ENCODE data around the gene ETFA.

ETFA gene

DNA sequence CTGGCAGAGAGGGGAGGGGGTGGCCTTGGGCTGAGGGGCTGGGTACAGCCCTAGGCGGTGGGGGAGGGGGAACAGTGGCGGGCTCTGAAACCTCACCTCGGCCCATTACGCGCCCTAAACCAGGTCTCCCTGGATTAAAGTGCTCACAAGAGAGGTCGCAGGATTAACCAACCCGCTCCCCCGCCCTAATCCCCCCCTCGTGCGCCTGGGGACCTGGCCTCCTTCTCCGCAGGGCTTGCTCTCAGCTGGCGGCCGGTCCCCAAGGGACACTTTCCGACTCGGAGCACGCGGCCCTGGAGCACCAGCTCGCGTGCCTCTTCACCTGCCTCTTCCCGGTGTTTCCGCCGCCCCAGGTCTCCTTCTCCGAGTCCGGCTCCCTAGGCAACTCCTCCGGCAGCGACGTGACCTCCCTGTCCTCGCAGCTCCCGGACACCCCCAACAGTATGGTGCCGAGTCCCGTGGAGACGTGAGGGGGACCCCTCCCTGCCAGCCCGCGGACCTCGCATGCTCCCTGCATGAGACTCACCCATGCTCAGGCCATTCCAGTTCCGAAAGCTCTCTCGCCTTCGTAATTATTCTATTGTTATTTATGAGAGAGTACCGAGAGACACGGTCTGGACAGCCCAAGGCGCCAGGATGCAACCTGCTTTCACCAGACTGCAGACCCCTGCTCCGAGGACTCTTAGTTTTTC lies 30.2 kb upstream of the ETFA start:
- DNase-seq = no peak
- in situ Hi-C loops (cut with HindIII; ENCODE audit: low pct_ligation_motif_present, low pct_unique_long_range_greater_than_20kb, low sequenced_read_pairs) = no loop called here

DNA sequence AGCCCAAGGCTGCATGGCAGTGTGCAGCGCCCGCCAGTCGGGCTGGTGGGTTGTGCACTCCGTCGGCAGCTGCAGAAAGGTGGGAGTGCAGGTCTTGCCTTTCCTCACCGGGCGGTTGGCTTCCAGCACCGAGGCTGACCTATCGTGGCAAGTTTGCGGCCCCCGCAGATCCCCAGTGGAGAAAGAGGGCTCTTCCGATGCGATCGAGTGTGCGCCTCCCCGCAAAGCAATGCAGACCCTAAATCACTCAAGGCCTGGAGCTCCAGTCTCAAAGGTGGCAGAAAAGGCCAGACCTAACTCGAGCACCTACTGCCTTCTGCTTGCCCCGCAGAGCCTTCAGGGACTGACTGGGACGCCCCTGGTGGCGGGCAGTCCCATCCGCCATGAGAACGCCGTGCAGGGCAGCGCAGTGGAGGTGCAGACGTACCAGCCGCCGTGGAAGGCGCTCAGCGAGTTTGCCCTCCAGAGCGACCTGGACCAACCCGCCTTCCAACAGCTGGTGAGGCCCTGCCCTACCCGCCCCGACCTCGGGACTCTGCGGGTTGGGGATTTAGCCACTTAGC lies 29.6 kb upstream of the ETFA start:
- in situ Hi-C loops (cut with HindIII; ENCODE audit: low pct_ligation_motif_present, low pct_unique_long_range_greater_than_20kb, low sequenced_read_pairs) = no loop called here
- peak; percentile 56 for DNase-seq

DNA sequence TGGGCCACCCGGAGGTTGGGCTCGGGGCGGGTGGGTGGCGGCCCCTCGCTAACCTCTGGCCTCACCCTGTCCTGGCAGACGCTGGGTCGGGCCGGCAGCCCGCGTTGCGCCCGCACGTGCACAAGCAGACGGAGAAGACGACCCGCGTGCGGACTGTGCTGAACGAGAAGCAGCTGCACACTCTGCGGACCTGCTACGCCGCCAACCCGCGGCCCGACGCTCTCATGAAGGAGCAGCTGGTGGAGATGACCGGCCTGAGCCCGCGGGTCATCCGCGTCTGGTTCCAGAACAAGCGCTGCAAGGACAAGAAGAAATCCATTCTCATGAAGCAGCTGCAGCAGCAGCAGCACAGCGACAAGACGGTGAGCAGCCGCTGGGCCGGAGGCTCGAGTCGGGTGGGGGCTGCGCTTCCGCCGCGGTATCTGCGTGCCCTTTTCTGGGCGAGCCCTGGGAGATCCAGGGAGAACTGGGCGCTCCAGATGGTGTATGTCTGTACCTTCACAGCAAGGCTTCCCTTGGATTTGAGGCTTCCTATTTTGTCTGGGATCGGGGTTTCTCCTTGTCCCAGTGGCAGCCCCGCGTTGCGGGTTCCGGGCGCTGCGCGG lies 29.0 kb upstream of the ETFA start:
- DNase-seq = peak; percentile 31
- in situ Hi-C loops (cut with HindIII; ENCODE audit: low pct_ligation_motif_present, low pct_unique_long_range_greater_than_20kb, low sequenced_read_pairs) = no loop called here

DNA sequence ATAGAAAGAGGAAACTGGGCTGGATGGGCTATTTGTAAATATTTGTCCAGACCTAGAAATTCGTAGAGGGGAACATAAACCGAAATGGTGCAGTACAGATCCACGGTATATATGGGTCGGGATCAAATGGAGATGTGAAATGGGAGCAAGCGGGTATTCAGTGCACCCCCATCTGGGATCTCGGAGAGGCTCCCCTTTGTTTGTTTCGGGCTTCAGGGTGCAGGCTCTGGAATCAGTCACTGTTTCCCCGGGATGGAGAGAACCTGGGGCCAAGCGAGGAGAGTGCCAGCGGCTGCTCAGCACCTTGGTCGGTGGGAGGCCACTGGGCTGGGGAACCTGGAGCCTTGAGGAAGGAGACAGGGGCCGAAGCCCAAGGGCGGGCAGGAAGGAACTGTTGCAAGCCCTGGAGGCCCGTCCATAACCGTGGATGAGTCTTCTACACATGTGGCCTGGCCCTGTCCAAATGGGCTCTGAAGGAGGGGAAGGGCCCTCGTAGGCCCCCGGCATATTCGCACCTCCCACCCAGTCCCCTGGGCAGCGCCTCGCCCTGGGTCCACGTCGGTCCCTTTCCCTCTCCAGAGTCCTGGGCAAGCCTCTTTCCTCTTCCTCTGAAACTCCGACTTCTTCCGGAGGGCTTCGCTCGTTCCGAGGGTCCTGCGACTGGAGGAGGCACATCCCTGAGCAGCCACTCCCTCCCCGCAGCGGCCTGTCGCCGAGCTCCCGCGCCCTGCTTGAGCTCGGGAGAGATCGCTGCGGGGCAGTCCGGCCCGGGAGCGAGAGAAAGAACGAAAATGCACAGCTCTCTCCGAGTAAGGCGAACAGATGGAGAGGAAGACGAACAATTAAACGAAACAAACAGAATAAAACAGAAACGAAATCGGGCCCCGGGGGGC lies 28.3 kb upstream of the ETFA start:
- DNase-seq = peak; percentile 29
- in situ Hi-C loops (cut with HindIII; ENCODE audit: low pct_ligation_motif_present, low pct_unique_long_range_greater_than_20kb, low sequenced_read_pairs) = no loop called here

DNA sequence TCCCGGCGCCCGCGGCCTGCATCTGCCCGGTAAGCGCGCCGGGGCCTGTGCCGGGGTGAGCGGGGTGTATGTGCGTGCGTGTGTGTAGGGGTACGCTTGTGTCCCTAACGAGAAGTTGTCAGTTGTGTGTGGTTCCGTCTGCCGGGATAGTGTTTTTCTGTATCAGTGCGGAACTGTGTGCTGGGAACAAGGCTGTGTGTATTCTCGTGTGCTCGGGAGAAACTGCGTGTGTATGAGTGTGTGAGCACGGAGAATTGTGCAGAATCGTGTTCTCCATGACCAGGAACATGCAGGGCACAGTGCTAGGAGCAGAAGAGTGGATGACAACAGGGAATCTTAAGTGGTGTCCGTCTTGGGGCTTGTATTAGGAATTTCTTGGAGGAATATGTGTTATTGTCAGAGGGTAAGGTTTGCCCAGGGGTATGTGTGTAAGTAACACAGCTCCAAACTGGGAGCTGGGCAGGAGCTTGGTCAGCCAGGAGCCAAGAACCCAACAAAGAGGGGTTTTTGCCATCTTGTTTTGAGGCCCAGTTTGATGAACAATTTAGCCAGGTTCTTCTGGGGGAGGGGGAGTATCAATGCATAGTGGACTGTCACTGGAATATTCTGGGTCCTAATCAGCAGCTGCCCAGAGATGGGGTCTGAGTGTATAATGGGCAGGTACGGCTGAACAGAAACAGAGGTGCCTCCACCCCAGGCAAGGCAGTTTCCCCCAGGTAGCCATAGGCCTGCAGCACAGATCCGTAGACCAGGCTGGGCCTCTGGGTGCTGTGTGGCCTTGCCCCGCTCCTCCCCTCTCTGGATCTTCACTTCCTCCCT lies 27.4 kb upstream of the ETFA start:
- in situ Hi-C loops (cut with HindIII; ENCODE audit: low pct_ligation_motif_present, low pct_unique_long_range_greater_than_20kb, low sequenced_read_pairs) = no loop called here
- DNase-seq = no peak

DNA sequence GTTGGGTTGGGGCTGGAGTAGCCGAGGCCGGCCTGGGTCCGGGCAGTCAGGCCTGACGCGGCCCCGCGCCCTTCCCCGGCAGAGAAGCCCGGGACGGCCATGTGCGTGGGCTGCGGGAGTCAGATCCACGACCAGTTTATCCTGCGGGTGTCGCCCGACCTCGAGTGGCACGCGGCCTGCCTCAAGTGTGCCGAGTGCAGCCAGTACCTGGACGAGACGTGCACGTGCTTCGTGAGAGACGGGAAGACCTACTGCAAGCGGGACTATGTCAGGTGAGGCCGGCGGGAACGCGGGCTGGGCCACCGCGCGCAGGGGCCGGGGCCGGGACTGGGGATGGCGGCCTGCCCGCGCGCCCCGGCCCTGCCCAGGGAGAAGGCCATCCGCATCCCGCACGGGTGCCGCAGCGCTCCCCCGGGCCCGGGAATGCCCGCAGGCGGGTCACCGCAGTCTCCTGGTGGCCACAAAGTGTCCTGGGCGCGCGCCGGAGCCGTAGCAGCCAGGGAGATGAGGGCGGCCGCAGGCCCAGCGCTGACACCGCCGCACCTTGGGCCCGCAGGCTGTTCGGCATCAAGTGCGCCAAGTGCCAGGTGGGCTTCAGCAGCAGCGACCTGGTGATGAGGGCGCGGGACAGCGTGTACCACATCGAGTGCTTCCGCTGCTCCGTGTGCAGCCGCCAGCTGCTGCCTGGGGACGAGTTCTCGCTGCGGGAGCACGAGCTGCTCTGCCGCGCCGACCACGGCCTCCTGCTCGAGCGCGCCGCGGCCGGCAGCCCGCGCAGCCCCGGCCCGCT lies 26.6 kb upstream of the ETFA start:
- DNase-seq = no peak

DNA sequence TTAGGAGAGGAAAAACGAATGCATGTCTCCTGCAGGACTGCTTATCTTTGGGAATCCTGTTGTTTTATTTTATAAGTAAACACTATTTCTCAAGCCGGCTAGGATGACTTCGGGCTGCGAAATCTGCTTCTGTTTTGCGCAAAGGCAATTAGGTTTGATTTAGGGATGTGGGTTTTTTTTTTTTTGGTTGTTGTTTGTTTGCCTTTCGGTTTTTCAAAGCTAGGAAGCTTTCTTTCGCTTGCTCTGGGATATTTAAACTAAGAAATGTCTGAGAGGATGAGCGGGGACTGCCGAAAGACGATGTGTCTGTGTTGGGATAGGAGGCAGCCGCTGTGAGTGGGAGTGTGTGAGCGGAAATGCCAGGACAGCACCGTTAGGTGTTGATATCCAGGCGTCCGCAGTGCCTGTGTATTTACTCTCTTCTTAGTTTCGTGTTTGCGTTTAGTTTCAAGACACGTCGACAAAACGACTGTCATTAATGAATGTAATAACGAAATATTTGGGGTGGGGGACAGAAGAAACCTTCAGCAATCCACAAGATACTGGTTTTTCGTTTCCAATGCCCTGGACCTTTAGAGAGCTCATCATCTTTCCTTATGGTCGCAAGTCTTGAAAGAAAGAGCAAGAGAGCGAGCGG lies 25.9 kb upstream of the ETFA start:
- peak; percentile 47 for DNase-seq
- in situ Hi-C loops (cut with HindIII; ENCODE audit: low pct_ligation_motif_present, low pct_unique_long_range_greater_than_20kb, low sequenced_read_pairs) = no loop called here

More for the DNA sequence above, 26.6 kb upstream of the ETFA start:
- in situ Hi-C loops (cut with HindIII; ENCODE audit: low pct_ligation_motif_present, low pct_unique_long_range_greater_than_20kb, low sequenced_read_pairs) = no loop called here

DNA sequence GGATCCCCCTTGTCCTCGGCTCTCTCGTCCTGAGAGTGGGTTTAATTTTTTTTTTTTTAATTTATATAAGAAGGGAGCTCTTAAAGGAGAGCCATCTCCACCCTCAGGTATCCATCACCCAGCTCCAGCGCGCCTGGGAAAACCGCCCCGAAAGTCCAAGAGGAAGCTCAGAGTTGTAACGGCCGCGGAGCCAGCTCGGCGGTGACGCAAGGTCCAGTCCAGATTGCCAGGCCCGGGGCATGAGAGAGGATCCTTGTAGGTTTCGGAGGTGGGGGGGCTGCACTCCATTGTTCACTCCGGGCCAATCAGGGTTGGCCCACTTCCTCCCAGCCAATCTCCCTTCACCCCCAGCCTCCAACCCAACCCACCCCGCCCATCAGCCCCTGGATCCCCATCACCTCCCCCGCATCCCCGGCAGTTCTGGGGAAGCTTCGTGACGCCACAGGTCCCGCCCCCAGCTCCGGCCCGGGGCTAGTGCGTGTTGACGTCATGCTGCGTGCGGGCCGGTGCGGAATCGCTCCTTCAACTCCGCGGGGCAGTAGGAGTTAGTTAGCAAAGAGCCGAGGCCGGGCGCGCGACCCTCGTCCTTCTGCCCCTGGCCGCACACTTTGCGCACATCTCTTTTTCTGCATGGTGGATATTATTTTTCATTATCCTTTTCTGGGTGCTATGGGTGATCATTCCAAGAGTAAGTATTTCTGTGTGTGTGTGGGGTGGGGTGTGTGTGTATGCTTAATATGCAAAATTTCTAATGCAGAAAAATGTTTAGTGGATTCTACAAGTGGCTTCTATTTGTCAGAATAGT lies 25.2 kb upstream of the ETFA start, which contains the start of gene ISL2:
TSS of gene ISL2 (plus strand) at position 520 of the 805 bp plus-strand sequence. CDS start at position 631, 111 bp downstream.
- in situ Hi-C loops (cut with HindIII; ENCODE audit: low pct_ligation_motif_present, low pct_unique_long_range_greater_than_20kb, low sequenced_read_pairs) = no loop called here
- peak; percentile 93 for DNase-seq

DNA sequence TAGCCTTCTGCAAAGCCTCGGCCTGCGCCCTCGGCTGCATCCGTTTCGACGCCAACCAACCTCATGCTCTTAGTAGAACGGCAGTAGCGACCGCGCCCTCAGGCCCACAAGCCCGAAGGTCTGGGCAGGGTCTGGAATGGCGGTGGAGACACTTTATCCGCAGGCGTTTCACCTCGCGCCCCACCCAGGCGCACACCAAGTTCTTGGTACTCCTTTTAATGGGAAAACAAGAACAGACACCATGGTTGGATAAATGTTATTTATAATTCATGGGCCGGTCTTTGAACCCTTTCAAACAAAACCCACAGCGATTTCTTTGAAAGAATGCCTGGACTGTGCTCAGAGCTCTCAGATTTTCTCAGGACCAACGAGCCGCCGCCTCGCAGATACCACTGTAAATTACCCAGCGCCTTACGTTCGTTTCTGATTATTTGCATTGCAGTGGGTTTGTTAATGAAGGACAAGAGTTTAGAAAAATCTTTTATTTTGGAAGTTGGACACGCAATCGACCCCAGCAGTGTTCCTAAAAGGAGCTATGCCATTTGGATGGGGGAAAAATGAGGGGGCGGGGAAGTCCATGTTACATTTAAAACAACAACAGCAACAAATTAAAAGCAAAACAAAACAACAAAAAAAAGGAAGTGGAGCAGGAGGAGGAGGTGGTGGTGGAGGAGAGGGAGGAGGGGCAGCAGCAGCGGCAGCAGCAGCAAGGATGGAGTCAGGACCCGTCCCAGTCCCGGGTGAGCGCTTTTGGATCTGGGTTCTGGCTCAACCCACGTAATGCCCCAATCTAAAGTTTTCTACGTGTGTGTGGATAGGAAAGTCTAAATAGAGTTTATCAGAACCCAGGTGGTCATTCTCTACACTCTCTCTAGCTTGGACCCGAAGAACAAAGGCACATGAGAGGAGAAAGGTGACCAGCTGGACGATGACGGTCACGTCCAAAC lies 24.3 kb upstream of the ETFA start:
- peak; percentile 30 for DNase-seq
- in situ Hi-C loops (cut with HindIII; ENCODE audit: low pct_ligation_motif_present, low pct_unique_long_range_greater_than_20kb, low sequenced_read_pairs) = no loop called here

DNA sequence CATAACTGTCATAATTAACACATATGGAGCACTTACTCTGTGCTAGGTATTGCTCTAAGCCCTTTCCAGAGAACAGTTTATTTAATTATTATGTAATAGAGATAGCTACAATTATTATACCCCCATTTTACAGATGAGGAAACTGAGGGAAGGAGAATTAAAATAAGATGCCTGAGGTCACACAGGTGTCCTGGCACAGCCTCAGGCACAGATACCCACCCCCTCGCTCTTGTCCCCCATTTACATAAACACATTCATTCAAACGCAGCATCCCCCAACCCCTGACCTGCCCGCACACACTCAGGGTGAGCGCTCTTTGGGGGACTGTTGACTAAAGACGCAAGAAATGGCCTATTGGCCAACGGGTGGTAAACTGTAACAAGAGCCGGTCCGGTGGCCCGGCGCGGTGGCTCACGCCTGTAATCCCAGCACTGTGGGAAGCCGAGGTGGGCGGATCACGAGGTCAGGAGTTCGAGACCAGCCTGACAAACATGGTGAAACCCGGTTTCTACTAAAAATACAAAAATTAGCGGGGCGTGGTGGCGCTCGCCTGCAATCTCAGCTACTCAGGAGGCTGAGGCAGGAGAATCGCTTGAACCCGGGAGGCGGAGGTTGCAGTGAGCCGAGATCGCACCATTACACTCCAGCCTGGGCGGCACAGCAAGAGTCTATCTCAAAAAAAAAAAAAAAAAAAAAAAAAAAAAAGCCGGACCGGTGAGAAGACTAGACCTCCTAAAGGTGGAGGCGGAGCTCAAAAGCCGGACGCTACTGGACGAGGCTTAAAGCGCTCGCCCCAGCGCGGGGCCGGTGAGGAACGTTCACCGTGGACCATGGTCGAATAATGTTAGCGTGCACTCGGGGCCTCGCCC lies 23.4 kb upstream of the ETFA start:
- DNase-seq = no peak
- in situ Hi-C loops (cut with HindIII; ENCODE audit: low pct_ligation_motif_present, low pct_unique_long_range_greater_than_20kb, low sequenced_read_pairs) = no loop called here

DNA sequence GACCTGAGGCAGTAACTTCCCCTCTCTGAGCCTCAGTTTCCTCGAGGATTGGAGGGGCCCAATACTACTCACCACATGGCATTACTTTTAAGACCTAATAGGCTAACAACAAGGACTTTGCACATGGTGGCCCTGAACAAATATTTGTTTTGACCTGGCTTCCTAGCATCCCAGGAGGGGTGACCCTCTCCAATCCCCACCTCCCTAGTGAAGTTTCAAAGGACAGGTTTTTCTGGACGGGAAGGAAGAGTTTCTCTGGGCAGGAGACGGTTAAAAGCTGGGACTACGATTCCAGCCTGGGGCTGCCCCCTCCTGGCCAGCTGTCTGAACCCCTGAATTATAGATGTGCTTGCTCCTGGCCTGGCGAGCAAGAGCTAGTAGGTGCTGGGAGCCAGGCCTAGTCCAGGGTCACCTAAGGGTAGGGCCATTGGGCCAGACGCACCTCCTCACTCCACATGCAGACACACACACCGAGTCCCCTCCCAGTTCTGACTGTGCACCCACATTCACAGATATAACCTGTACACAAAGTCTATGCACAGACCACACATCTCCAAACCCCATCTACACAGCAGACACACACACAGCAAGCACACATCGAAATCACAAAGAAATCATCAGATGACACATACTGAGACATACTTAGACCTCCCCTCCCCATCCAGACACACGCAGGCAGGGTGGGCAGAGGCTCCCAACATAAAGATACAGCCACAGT lies 22.6 kb upstream of the ETFA start:
- peak; percentile 32 for DNase-seq
- in situ Hi-C loops (cut with HindIII; ENCODE audit: low pct_ligation_motif_present, low pct_unique_long_range_greater_than_20kb, low sequenced_read_pairs) = no loop called here

DNA sequence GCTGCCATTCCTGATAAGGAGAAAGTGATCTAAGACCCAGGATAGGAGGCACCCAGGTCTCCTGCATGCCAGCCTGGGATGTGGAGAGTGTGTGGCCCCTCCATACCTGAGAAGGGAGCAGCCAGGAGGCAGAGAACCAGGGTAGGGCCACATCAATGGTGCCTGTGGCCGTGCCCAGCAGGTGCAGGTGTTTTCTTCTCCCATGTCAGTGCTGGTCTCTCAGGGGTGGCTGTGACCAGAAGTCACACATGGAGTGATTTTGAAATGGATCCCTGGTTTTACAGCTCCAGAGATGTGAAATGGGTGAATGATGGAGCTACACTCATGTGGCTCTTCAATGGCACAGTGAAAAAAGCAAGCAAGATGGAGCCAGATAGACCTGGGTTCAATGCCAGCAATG lies 22.0 kb upstream of the ETFA start:
- no peak for DNase-seq
- in situ Hi-C loops (cut with HindIII; ENCODE audit: low pct_ligation_motif_present, low pct_unique_long_range_greater_than_20kb, low sequenced_read_pairs) = no loop called here

DNA sequence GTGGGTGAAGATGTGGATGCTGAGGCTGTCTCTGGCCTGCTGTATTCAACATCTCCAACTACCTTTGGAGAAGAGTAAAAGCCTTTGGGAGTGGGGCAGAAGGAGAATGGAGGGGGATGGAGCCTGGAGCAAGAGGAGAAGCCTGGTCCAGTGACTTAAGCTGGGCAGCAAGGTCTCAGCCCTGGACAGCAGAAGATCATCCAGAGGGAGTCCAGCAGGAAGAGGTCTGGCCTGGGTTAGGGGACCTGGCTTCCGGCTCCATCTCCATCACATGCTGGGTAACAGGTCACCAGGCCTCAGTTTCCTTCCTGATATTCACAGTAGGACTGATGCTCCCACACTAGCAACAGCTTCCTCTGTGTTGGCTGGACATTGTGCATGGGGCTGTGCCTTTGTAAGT lies 21.5 kb upstream of the ETFA start:
- in situ Hi-C loops (cut with HindIII; ENCODE audit: low pct_ligation_motif_present, low pct_unique_long_range_greater_than_20kb, low sequenced_read_pairs) = no loop called here
- no peak for DNase-seq

DNA sequence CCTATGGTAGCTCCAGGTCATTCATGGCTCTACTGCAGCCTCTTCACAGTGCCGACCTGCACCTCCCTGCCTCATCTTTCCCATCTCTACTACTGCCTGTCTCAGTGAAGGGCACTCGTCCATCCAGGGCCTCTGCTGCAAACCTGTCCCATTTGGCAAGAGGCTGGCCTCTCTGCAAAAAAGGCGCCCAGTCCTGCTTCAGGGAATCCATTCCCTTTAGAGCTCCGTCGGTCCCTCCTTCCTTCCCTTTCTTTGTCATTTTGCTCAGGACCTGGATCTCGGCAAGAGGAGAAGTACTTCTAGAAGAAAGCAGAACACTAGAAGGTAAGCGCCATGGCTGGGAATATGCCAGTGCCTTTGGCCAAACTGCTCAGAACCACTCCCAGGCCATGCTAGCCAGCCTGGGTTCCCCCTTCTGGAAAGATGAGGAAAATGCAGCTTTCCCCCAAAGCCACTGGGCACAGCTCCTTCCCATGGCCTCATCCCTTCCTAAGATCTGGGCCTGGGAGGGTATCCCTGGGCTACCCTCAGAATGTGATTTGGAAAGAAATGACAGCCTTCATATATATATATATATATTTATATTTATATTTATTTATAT lies 18.9 kb upstream of the ETFA start:
- in situ Hi-C loops (cut with HindIII; ENCODE audit: low pct_ligation_motif_present, low pct_unique_long_range_greater_than_20kb, low sequenced_read_pairs) = no loop called here
- peak; percentile 67 for DNase-seq
